ENCODE results near the gene PI4KA. TPM values are rescaled to one million over a fixed set of nuclear protein-coding genes. Genes with fewer than 3 reads are reported as not detected.

Gene PI4KA
- total RNA-seq, 4 donors from 2014 or later: 67.3 to 92.9 (median 76.5) TPM

DNA sequence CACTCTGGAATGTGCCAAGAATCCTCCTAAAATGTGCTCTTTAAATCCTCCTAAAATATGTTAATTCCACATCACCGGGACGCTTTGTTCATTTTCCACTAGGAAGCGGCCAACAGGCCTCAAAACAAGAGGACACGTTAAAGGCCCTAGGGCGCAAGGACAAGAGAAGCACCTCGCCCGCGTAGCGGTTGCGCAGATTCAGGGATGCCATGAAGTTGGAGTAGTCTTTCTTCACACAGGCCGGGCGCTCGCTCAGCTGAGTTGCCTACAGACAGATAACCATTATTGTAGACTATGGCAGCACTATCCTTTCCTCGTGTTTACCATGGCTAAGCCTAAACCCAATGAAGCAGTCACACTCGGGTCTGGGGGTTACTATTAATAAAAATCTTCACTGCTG, 114.2 kb downstream of the PI4KA start:
- TF ChIP-seq, protein P1, sequence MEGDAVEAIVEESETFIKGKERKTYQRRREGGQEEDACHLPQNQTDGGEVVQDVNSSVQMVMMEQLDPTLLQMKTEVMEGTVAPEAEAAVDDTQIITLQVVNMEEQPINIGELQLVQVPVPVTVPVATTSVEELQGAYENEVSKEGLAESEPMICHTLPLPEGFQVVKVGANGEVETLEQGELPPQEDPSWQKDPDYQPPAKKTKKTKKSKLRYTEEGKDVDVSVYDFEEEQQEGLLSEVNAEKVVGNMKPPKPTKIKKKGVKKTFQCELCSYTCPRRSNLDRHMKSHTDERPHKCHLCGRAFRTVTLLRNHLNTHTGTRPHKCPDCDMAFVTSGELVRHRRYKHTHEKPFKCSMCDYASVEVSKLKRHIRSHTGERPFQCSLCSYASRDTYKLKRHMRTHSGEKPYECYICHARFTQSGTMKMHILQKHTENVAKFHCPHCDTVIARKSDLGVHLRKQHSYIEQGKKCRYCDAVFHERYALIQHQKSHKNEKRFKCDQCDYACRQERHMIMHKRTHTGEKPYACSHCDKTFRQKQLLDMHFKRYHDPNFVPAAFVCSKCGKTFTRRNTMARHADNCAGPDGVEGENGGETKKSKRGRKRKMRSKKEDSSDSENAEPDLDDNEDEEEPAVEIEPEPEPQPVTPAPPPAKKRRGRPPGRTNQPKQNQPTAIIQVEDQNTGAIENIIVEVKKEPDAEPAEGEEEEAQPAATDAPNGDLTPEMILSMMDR (IDR thresholded peaks at IDR 0.05; ENCODE audit: low read depth): no peak

DNA sequence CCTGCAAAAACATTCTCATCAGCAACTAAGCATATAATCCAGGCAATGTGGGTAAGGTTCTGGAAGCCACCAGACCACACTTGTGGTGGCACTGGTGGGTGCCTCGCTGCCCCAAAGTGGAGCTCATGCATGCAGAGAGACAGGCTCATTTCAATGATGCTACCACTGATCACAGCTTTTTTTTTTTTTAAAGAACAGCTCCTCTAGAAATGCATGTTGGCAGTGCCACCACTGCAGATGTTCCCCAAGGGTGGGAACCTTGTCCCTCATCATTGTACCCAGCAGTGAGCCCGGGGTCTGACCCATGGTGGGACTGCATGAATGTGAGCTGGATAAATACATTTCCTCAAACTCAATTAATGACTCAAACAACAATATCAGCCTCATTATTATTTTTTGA, 115.8 kb downstream of the PI4KA start:
- TF ChIP-seq, protein P1 (IDR thresholded peaks at IDR 0.05; ENCODE audit: low read depth): no peak

DNA sequence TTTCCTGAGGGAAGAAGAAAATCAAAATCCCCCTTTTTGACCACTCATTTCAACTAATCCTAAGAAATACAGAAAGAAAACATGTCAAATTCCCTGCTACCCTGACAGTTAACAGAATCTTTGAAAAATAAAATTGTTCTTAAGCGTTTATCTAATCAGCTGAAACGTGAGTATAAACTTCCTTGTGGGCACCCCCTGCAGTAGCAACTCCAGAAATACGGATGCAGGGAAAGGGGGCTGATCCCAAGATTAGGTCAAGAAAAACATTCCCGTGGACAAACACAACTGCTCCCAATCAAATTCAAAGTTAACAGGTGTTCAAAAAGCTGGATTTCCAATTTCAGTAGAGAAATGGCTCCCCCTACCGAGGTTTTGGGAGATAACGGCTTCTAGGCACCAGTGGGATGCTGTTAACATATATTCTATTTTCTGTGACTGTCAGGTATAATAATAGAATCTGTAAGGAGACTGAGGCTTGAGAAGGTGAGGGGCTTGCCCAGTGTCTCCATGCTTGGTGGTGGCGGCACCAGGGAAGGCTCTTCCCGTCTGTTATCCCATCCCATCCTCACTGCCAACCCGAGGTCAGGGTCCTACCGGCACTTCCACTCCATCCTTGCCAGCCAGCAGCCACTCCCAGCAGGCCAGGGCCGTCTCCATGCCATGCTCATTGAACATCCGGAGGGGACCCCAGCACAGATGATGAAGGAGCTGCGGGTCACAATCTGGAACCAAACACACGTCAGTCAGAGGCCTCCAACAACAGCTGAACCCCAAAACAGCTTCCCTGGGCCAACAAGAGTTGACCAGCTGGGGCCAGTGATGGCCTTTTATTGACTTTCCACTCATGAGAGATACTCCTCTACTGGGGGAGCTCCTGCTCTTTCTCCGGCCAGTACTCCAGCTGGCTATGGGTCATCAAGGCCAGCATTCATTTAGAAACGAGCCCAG, 116.7 kb downstream of the PI4KA start:
- TF ChIP-seq, protein P1 (IDR thresholded peaks at IDR 0.05; ENCODE audit: low read depth): no peak

DNA sequence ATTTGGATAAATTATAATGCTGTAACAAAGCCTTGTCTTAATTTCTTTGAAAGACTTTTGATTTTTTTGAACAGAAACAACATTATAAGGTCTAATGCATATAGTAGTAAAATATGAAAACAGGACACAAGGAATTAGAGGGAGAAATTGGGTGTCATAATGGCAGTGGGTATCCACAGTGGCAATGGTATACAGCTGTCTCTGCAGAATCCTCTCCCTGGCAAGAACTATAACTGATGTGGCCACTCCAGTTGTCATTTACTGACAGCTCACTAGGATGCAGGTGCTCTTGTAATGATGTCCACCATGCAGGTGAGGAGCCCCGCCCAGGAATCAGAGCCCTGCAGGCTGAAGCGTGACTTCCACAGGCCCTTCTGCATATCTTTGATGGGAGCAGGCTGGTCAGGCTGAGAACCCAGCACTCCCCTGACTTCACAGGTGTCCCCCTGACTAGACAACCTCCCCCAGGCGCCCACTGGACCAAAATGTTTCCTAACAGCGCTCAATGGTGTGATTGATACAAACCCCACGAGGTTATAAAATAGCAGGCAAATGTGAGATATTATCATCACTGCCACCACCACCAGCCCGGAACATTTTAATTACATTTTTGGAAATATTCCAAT, 117.5 kb downstream of the PI4KA start:
- TF ChIP-seq, protein P1 (IDR thresholded peaks at IDR 0.05; ENCODE audit: low read depth): no peak

DNA sequence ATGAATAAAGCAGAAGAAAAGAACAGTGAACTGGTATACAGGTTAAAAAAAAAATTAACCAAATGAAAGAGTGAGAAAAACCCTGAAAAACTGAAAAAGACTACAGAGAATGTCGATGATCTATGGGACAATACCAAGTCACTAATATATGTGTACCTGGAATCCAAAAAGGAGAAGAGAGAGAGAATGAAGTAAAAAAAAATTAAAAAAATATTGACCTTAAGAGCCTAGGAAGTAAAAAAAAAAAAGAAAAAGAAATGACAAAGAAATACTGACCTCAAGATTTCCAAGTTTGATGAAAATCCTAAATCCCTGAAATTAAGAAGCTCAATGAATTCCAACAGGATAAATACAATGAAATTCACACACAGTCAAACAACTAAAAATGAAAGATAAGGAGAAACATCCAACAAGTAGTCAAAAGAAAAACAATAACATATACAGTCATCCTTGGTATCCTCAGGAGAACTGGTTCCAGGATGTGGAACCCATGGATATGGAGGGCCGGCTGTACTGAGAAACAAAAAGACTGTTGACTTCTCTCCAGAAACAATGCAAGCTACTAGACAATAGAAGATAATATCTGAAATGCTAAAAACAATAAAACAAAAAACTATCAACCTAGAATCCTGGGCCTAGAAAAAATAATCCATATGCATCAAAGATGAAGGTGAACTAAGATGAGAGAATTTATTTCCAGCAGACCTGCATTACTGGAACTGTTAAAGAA, 118.2 kb downstream of the PI4KA start:
- TF ChIP-seq, protein P1 (IDR thresholded peaks at IDR 0.05; ENCODE audit: low read depth): no peak

DNA sequence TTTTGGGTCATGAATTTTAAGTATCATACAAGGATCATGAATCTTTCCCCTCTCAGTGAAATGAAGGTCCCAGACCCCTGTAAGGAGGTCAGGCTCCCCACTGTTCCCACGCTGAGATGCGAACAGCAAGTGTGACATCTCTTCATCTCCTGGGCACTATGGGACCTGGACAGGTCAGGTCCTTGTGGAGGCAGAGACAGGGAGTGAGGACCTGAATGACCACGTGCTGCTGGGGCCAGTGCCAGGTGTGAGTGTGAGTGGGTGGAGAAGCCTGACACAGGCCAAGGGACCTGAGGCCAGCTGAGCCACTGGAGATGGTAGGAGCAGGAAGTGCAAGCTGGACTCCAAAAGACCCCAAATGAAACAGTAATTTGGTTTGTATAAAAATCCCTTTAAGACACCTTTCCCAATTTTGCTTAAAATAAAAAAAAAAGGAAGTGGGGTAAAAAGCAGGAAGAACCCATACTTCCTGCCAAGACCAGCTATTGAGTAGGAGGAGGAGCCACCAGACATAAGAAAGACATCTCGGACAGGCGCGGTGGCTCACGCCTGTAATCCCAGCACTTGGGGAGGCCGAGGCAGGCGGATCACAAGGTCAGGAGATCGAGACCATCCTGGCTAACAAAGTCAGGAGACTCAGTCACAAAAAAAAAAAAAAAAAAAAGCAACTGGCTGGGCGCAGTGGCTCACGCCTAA, 120.1 kb downstream of the PI4KA start:
- TF ChIP-seq, protein P1 (IDR thresholded peaks at IDR 0.05; ENCODE audit: low read depth): no peak

Data from subcutaneous adipose tissue (tissue), 4 donors.